Endometrial microvascular endothelial cells (primary cell): Measurements from ENCODE around the gene FGF3. TPM values are rescaled to one million over a fixed set of nuclear protein-coding genes. Genes with fewer than 3 reads are reported as not detected.

Experiments used
- in situ Hi-C: cut with HindIII; loops from 2 replicates; pipeline ENCODE4 v1.10.0; 2017; ENCODE audit warnings: low sequenced_read_pairs, low pct_unique_long_range_greater_than_20kb; ENCODE audit errors: inconsistent ontology term
- total RNA-seq: library from RNA; depleted of rRNA; stranded (reverse); fragments of >200 nt; gene quantifications from one replicate; pipeline ENCODE4 v1.2.3, GENCODE V29; 2015; ENCODE audit errors: inconsistent ontology term

Gene FGF3
- total RNA-seq, 1 donor from 2014 or later = not detected

DNA sequence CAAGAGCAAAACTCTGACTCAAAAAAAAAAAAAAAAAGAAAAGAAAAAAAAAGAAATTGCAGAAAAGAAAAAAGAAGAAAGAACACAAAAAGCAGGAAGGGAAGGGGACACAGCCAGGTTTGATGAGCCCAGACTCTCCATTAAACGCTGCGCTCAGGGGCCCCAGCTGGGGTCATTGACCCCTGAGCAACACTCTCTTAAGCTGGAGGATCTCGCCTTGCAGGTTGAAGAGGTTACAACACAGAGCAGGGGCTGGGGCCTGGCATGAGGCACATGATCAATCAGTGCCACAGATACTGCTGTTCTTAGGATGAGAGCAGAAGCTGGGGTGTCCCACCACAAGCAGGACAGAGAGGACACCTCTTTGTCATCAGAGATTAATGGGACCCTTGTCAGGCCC, 7.8 kb downstream of the FGF3 start:
- in situ Hi-C loops = no loop called here

DNA sequence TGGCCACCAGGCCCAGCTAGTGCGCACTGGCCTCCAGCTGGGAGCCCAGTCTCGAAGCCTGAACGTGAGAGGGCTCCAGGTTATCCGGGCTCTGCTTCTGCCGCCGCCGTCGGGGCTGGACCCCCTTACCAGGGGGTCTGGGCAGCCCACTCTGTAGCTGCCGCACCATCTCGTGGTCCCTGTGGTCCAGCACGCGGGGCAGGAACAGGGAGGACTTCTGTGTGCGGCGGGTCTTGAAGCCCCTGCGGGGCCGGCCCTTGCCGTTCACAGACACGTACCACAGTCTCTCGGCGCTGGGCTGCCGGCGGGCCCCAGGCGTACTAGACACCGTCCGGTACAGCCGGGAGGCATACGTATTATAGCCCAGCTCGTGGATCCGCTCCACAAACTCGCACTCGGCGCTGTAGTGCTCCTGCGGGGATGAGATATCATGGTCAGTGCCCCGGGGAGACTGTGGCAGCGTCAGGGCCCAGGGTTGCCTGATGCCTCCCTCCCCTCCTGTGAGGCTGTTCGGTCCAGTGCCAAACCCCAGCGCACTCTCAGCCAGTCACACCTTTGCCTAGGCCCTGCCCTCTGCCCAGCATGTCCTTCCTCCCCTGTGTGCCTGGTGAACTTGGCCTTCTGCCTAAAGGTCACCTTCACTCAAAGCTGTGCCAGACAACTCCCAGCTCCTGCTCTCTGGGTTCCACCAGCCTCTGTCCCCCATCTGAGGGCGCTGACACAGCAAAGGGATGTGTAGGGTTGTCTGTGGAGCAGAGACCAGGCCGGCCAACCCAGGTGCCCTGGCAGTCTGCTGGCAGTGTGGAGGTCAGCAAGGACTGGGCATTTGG, 8.7 kb downstream of the FGF3 start:
- in situ Hi-C loops = no loop called here

GRCh38 chr11:69808667-69809086, 10.5 kb downstream of the FGF3 start:
- in situ Hi-C loops = no loop called here

- in situ Hi-C loops = no loop called here
Measured at GRCh38 chr11:69807106-69807815, 12.0 kb downstream of the FGF3 start.

DNA sequence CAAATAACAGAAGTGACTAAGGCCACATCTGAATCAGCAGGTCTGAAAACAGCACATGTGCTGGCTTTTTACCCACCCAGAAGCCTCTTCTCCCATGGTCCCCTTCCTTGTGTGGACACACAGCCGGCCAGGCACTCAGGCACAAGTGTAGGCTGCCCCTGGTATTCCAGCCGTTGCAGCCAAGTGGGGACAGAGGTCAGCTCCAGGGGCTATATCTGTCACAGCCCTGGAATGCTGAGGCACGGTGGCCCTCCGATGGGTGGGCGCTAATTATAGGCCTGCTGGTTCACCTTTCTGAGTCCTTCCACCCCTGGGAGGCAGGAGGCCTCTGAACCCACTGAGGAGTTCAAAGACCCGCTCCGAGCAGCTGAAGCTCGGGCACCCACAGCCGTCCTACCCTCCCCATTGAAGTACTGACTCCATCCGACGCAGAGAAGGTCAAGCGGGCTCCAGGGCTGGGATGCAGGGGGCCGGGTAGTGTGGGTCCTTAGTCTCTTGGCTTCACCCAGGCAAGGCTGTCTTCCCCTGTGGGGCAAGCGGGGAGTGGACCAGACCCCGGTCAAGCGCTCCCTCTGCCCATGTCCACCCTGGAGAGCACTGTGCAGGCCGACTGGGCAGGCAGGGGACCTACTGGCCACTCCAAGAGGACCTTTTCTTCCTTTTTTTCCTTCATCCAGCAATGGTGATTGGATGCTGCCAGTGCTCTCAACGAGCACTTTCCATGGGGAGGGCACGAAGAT, 14.3 kb downstream of the FGF3 start:
- in situ Hi-C loops = no loop called here

DNA sequence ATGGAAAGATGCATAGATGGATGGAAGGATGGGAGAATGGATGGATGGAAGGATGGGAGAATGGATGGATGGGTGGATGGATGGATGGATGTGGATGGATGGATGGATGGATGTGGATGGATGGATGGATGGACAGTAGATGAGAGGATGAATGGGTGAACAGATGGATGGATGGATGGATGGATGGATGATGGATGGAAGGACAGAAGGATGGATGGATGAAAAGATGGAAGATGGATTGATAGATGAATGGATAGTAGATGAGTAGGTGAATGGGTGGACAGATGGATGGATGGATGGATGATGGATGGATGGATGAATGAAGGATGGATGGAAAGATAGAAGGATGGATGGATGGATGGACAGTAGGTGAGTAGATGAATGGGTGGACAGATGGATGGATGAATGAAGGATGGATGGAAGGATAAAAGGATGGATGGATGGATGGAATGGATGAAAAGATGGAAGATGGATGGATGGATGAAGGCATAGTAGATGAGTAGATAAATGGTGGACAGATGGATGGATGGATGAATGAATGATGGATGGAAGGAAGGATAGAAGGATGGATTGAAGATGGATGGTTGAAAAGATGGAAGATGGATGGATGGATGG, 15.5 kb downstream of the FGF3 start:
- in situ Hi-C loops = no loop called here

GRCh38 chr11:69803022-69803421, 16.2 kb downstream of the FGF3 start:
- in situ Hi-C loops = no loop called here

DNA sequence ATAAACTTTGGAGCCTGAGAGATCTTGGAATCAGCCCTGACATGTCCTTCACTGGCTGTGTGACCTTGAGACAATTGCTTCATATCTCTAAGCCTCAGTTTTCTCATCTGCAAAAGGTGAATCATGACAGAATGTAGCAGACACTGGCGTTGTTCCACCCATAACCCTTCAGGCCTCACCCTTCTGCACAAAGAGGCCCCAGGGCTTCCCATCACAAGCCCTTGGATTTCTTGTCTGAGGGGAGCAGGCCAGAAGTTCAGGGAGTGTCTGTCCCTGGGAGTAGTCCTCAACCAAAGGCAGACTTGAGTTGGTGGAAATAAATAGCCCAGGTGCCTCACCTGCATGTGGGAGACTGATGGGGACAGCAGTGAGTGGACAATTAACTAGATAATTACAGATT, 16.6 kb downstream of the FGF3 start:
- in situ Hi-C loops = no loop called here

GRCh38 chr11:69801513-69802335, 17.5 kb downstream of the FGF3 start:
- in situ Hi-C loops = no loop called here

DNA sequence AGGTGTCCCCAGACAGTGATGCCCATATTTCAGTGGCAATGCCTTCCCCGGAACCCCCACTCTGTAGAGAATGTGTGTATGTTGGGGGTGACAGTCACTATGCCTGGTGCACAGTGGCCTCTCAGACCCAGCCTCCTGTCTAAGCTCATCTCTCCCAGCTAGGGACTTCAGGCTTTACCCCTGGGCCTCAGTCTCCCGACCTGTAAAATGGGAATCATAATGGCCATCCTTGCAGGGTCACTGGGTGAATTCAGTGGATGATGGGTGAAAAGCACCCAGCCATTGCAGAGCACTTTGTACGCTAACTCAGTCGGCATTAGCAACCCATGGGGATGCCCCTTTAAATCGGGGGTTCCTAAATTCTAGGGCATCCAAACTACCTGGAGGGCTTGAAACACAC, 18.9 kb downstream of the FGF3 start:
- in situ Hi-C loops = no loop called here

GRCh38 chr11:69799582-69799981, 19.6 kb downstream of the FGF3 start:
- in situ Hi-C loops = no loop called here

DNA sequence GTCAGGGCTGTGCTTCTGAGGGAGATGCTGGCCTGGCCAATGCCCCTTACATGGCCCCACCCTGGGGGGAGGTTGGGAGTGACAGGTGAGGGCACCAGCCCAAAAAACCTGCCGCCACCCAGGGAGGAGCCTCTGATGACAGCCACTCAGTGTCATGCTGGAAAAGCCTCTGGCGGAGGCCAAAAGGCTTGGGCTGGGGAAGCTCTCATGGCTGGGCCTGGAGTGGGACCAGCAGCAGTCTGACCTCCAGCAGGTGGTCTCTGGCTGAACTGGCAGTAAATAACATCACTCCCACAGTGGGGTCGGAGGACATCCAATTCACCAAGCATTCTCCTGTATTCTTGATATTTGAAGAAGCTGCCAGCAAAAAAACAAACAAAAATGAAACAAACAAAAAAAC, 20.1 kb downstream of the FGF3 start:
- in situ Hi-C loops = no loop called here

DNA sequence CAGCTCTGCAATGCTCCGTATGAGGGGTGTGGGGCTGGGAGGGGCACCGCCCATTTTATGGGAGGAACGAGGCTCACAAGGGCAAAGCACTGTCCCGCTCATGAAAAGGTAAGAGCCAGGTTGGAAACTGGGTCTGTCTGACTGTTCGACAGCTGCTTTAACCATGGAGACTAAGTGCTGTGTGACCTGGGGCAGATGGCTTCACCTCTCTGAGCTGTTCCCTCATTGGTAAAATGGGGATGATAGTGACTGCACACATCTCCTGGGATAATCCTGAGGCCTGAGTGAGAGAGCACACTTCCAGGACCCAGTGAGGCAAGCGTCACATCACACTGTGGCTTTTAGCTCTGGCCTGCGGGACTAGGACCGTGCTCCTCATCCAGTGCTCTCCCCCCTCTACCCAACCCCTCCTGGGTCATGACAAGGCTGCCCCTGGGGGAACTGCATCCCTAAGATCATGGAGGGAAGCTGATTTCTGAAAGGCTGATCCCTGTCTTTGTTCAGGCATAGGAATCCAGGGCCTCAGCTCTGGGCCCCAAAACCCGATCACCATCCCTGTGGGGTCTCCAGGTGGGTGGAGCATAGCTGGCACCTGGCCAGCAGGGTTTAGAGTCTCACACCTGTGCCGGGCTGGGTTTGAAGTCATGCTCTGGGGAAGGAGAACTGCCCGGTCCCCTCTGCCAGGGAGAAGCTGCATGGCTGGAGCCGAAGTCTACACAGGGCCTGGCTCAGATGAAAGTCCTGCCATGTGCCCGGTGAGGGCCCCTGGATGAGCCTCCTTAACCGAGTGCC, 21.3 kb downstream of the FGF3 start:
- in situ Hi-C loops = no loop called here

- in situ Hi-C loops = no loop called here
Measured at GRCh38 chr11:69797156-69797555, 22.1 kb downstream of the FGF3 start.

DNA sequence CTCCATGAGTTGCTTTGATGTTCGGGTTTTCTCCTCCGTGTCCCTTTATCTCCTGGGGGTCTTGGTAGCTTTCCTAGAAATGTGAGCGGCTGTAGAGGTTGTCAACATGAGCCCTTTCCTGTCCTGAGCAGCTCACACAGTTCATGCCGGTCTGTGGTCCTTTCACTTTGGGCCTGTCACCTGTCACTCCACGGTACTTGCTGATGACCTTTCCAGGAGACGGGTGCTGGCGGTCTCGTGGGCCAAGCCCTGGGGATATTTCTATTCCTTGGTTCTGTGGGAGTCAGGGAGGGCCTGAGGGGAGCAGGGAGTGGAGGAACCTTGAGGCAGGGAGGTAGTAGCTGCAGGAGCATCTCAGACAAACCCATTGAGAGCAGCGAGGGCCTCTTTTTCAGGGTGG, 23.2 kb downstream of the FGF3 start:
- in situ Hi-C loops = no loop called here

DNA sequence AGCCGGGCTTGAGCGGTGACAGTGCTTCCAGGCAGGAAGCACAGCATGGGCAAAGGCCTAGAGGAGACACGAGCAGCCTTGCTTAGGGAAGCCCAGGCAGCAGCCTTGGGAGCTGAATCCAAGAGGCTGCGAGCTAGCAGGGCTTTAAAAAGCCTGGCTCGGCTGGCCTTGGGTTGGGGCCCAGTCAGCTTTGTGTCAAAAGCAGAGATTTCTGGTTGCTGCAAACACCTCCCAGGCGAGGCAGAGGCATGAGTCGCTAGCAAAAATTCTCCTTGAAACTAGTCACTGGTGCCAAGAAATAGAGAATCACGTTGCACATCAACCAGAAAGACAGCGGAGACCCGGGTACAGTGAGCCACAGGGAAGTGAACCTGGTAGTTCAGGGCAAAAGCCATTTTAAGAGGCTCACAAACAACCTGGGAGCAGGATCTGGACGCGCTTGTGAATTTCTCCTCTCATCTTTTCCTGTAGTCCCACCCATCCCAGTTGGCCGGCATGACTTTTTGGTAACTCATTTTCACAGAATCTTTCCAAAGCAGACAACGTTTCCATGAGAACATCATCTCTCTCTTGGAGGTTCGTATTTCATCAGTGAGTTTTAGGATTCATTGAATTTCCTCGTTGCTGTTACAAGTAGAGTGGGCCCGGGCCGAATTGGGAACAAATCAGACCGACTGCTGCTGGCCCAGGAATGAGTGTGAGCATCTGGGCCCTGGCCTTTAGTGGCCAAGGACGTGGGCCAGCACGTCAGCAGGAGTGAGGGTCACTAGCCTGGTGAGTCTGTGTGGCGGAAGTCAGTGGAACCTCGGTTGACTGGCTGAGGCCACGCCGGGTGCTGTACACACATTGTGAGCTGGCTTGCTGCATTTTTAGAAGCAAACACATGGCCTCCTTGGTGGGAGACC, 27.7 kb downstream of the FGF3 start:
- in situ Hi-C loops = no loop called here

DNA sequence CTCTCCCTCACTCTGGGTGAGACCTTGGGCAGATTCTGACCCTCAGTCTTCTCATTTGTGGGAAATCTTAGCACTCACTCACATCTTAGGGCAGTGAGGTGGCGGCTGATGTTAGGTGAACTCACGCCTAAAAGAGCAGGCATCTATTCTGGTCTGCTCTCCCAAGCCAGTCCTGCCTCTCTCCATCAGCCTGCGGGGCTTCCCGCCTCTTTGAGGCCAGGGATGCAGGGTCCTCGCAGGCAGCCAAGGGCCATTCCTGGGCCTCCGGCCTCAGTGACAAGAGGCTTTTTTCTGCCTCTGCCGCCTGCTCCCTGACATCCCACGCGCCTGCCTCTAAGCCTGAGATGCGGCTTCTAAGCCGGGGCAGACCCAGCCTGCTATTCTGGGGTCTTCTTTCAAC, 30.3 kb downstream of the FGF3 start:
- in situ Hi-C loops = no loop called here
